AG09309 (cell line): ENCODE results near the gene DPAGT1.
"Not testable (repeated sequence)": the region's sequence is repeated elsewhere in the genome, so short reads cannot be mapped to it uniquely, and the experiment has no call there.

ENCODE experiments used
- DNase-seq: peaks from one replicate; pipeline ENCODE4 v3.0.0-alpha.2; 2010; ENCODE audit warnings: low read depth
- H3K4me3 ChIP-seq: 2 replicates; pipeline ENCODE4 v1.5.1; 2011; ENCODE audit warnings: mild to moderate bottlenecking, low read depth, low read length, moderate library complexity; ENCODE audit not compliant: control insufficient read depth
- CTCF ChIP-seq: IDR thresholded peaks from 2 replicates; pipeline ENCODE4 v1.5.1; 2011; ENCODE audit warnings: mild to moderate bottlenecking, low read depth, low read length, inconsistent platforms; ENCODE audit not compliant: insufficient read depth, control insufficient read depth; ENCODE audit errors: missing control alignments

DPAGT1 gene

GRCh38 chr11:119109843-119110242 lies 8.2 kb upstream of the DPAGT1 start:
- TF ChIP-seq CTCF, result no peak
- no peak for DNase-seq
- H3K4me3 ChIP-seq, result no peak overlapping the region

GRCh38 chr11:119108857-119109221 lies 7.2 kb upstream of the DPAGT1 start:
- no peak for TF ChIP-seq CTCF
- H3K4me3 ChIP-seq, result peak overlapping the region; percentile 77
- no peak for DNase-seq

GRCh38 chr11:119108146-119108856 lies 6.6 kb upstream of the DPAGT1 start:
- no peak for TF ChIP-seq CTCF
- H3K4me3 ChIP-seq, result peak overlapping the region; percentile 77
- DNase-seq, result no peak

- DNase-seq, result no peak
- no peak for TF ChIP-seq CTCF
- H3K4me3 ChIP-seq, result peak overlapping the region; percentile 77
Measured at GRCh38 chr11:119107538-119108145, 6.0 kb upstream of the DPAGT1 start.

- TF ChIP-seq CTCF, result no peak
- no peak for DNase-seq
- H3K4me3 ChIP-seq, result peak within 1 kb of the TSS; percentile 77
Measured at GRCh38 chr11:119106564-119107537, 5.2 kb upstream of the DPAGT1 start, which contains the start of gene C2CD2L. TSS of gene C2CD2L (plus strand) at chr11:119107344. CDS start at chr11:119107742, 398 bp downstream.

- TF ChIP-seq CTCF, result no peak
- DNase-seq, result no peak
- H3K4me3 ChIP-seq, result no peak overlapping the region
Measured at GRCh38 chr11:119103793-119104192, 2.1 kb upstream of the DPAGT1 start.

GRCh38 chr11:119103161-119103664 lies 1.6 kb upstream of the DPAGT1 start:
- H3K4me3 ChIP-seq, DNase-seq: not testable (repeated sequence)
